SU-DHL-6 (cell line): ENCODE data around the gene ACSL5.

Experiments used
- EZH2phosphoT487 ChIP-seq: fragments of 200-600 bp; sonication (generic), shearing (Covaris generic); conservative IDR thresholded peaks from 2 replicates; pipeline ENCODE4 v1.6.1; 2018; ENCODE audit warnings: mild to moderate bottlenecking, antibody characterized with exemption, low read length, moderate library complexity, mixed read lengths
- TF ChIP-seq, protein P1 (sequence below): fragments of 200-600 bp; sonication (generic); IDR thresholded peaks from one replicate; pipeline ENCODE4 v1.5.1; 2017; ENCODE audit warnings: antibody characterized with exemption, mild to moderate bottlenecking, low read length, moderate library complexity; ENCODE audit not compliant: insufficient read depth, poor library complexity, severe bottlenecking

DNA sequence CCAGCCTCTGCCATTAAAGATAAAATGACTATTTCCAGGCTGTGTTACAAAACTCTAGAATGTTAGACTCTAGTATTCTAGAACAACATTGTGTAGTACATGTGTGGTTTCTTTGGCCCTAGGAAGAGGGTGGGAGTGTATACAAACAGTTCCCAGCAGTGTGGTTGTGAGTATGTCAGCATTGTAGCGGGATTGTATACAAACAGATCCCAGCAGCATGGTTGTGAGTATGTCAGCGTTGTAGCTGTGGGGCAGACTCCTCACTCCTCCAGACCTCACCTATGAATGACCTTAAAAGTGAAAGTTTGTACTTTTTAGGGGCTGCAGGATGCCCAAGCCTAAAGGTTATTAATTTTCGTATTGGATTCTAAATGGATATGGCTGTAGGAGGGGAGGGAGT is 6.9 kb upstream of the ACSL5 start:
- TF ChIP-seq, protein P1, sequence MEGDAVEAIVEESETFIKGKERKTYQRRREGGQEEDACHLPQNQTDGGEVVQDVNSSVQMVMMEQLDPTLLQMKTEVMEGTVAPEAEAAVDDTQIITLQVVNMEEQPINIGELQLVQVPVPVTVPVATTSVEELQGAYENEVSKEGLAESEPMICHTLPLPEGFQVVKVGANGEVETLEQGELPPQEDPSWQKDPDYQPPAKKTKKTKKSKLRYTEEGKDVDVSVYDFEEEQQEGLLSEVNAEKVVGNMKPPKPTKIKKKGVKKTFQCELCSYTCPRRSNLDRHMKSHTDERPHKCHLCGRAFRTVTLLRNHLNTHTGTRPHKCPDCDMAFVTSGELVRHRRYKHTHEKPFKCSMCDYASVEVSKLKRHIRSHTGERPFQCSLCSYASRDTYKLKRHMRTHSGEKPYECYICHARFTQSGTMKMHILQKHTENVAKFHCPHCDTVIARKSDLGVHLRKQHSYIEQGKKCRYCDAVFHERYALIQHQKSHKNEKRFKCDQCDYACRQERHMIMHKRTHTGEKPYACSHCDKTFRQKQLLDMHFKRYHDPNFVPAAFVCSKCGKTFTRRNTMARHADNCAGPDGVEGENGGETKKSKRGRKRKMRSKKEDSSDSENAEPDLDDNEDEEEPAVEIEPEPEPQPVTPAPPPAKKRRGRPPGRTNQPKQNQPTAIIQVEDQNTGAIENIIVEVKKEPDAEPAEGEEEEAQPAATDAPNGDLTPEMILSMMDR: no peak
- TF ChIP-seq EZH2phosphoT487: no peak
